Astrocyte (in vitro differentiated cells and primary cell): ENCODE results near the gene KRTAP19-2.

Source experiments
- CTCF ChIP-seq: IDR thresholded peaks from 2 replicates; pipeline ENCODE4 v1.5.1; 2011; ENCODE audit warnings: low read depth, mild to moderate bottlenecking, inconsistent platforms, low read length, moderate library complexity; ENCODE audit not compliant: insufficient read depth
- EZH2 ChIP-seq: IDR thresholded peaks from 2 replicates; pipeline ENCODE4 v1.6.1; 2012; ENCODE audit warnings: mild to moderate bottlenecking, low read length, inconsistent platforms; ENCODE audit not compliant: insufficient read depth

- no peak for TF ChIP-seq CTCF
- TF ChIP-seq EZH2 = no peak
These were observed at the start of gene KRTAP19-2 for GRCh38 chr21:30487336-30487735.
